ENCODE data around the gene XIRP2. TPM values are rescaled to one million over a fixed set of nuclear protein-coding genes. Genes with fewer than 3 reads are reported as not detected.
A peak's percentile ranks its signal among the peaks of the same experiment; 100 is the strongest.

The XIRP2 gene
- total RNA-seq, 1 experiment from 2014 or later, result not detected

DNA sequence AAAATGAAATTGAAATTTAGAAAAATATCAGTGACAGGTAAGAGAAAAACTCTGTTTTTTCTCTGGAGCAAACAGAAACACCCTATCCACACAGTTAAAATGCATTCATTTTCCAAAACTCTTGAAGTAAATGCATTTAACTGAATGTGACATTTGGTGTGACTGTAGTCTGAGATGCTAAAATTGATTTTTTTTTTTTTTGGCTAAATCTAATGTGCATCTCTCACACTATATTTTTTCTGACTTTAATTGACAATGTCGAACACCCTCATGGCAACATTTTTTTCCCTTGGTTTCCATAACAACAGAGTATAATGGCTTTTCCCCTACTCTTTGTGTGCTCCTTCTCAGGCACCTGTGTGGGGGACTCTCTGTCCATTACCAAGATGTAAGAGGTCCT is 366.4 kb downstream of the XIRP2 start:
- Mint-ChIP-seq H3K27me3 (ENCODE audit: unreplicated experiment) (no peaks in the 10 kb centered on the region), H3K9me3 (ENCODE audit: low read depth, unreplicated experiment) (no peaks in the 10 kb centered on the region), H3K4me1 (ENCODE audit: low read depth, unreplicated experiment) (peaks cover 7% of the 10 kb centered on the region), H3K4me3 (ENCODE audit: low read depth, unreplicated experiment) (no peak overlapping the region), H3K27ac (ENCODE audit: unreplicated experiment) (no peak overlapping the region), H3K36me3 (ENCODE audit: insufficient read depth, unreplicated experiment) (no peaks in the 10 kb centered on the region)
- CTCF ChIA-PET, result interaction anchor here (0.7 kb wide), 1 partner anchor 158 kb away, joined by 3 read pairs; no protein-coding TSS in a partner anchor
- no peak for DNase-seq
- intact Hi-C loops (cut with micrococcal nuclease; ENCODE audit: unreplicated experiment), result no loop called here
- TF ChIP-seq, protein P1, sequence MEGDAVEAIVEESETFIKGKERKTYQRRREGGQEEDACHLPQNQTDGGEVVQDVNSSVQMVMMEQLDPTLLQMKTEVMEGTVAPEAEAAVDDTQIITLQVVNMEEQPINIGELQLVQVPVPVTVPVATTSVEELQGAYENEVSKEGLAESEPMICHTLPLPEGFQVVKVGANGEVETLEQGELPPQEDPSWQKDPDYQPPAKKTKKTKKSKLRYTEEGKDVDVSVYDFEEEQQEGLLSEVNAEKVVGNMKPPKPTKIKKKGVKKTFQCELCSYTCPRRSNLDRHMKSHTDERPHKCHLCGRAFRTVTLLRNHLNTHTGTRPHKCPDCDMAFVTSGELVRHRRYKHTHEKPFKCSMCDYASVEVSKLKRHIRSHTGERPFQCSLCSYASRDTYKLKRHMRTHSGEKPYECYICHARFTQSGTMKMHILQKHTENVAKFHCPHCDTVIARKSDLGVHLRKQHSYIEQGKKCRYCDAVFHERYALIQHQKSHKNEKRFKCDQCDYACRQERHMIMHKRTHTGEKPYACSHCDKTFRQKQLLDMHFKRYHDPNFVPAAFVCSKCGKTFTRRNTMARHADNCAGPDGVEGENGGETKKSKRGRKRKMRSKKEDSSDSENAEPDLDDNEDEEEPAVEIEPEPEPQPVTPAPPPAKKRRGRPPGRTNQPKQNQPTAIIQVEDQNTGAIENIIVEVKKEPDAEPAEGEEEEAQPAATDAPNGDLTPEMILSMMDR (IDR thresholded peaks at IDR 0.05; ENCODE audit: unreplicated experiment), result no peak
- BruUV-seq (replicated peaks), result no TSS peak

DNA sequence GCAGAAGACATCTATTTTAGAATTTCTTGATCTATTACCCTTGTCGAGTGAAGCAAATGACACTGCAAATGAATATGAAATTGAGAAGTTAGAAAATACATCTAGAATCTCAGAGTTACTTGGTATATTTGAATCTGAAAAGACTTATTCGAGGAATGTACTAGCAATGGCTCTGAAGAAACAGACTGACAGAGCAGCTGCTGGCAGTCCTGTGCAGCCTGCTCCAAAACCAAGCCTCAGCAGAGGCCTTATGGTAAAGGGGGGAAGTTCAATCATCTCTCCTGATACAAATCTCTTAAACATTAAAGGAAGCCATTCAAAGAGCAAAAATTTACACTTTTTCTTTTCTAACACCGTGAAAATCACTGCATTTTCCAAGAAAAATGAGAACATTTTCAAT is 370.4 kb downstream of the XIRP2 start:
- H3K4me3 Mint-ChIP-seq (ENCODE audit: low read depth, unreplicated experiment), result no peak overlapping the region
- no peaks in the 10 kb centered on the region for H3K27me3 Mint-ChIP-seq (ENCODE audit: unreplicated experiment)
- no TSS peak for BruUV-seq (replicated peaks)
- no peaks in the 10 kb centered on the region for H3K9me3 Mint-ChIP-seq (ENCODE audit: low read depth, unreplicated experiment)
- DNase-seq, result no peak
- CTCF ChIA-PET, result no interaction called here
- no peaks in the 10 kb centered on the region for H3K36me3 Mint-ChIP-seq (ENCODE audit: insufficient read depth, unreplicated experiment)
- intact Hi-C loops (cut with micrococcal nuclease; ENCODE audit: unreplicated experiment), result no loop called here
- peaks cover 7% of the 10 kb centered on the region for H3K4me1 Mint-ChIP-seq (ENCODE audit: low read depth, unreplicated experiment)
- TF ChIP-seq, protein P1 (IDR thresholded peaks at IDR 0.05; ENCODE audit: unreplicated experiment), result no peak
- H3K27ac Mint-ChIP-seq (ENCODE audit: unreplicated experiment), result no peak overlapping the region

DNA sequence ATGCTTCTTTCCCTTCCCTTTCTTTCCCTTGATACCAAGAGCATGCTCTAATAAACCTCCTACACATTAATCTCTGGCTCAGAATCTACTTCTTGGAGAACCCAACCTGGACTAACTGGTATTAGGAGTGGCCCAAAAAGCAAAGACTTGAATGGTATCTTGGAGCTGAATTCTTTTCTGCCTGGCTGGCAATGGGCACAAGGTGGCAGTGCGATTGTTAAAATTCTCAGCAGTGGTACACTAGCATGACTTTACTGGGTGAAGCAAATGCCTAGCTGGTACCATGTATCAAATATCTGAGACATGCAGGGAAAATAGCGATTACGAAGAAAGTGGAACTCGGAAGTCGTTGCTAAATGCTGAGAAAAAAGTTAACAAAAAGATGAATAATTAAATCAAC is 376.1 kb downstream of the XIRP2 start:
- H3K9me3 Mint-ChIP-seq (ENCODE audit: low read depth, unreplicated experiment), result peaks cover 4% of the 10 kb centered on the region
- BruUV-seq (replicated peaks), result no TSS peak
- CTCF ChIA-PET, result interaction anchor here (0.6 to 2.2 kb wide), 6 partner anchors 12 to 854 kb away, joined by 3 to 8 read pairs (median 3); no protein-coding TSS in a partner anchor
- intact Hi-C loops (cut with micrococcal nuclease; ENCODE audit: unreplicated experiment), result loop anchor here (10.0 kb wide), 2 partner anchors 280 to 850 kb away; no protein-coding TSS in a partner anchor
- TF ChIP-seq, protein P1 (IDR thresholded peaks at IDR 0.05; ENCODE audit: unreplicated experiment), result peak; percentile 27
- H3K4me1 Mint-ChIP-seq (ENCODE audit: low read depth, unreplicated experiment), result no peaks in the 10 kb centered on the region
- H3K4me3 Mint-ChIP-seq (ENCODE audit: low read depth, unreplicated experiment), result no peak overlapping the region
- no peaks in the 10 kb centered on the region for H3K36me3 Mint-ChIP-seq (ENCODE audit: insufficient read depth, unreplicated experiment)
- DNase-seq, result peak; percentile 43
- H3K27me3 Mint-ChIP-seq (ENCODE audit: unreplicated experiment), result no peaks in the 10 kb centered on the region
- no peak overlapping the region for H3K27ac Mint-ChIP-seq (ENCODE audit: unreplicated experiment)

DNA sequence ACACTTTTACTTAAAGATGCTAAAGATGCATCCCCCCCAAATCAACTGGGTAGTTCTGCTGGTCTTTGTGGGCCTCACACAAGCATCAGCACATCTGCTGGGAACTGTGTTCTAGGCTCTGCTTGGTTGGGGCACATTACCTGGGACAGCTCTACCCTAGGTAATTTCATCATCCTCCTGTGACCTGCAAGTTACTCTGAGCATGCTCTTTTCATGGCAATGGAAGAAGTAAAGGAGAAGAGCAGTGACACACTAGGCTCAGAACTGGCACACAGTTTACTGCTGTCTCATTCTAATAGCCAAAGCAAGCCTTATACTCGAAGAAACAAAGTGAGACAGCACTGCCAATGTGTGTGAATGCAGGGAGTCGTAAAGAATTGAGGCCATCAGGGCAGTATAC is 376.7 kb downstream of the XIRP2 start:
- no TSS peak for BruUV-seq (replicated peaks)
- intact Hi-C loops (cut with micrococcal nuclease; ENCODE audit: unreplicated experiment), result loop anchor here (10.0 kb wide), 2 partner anchors 280 to 850 kb away; no protein-coding TSS in a partner anchor
- CTCF ChIA-PET, result interaction anchor here (0.6 to 2.2 kb wide), 5 partner anchors 12 to 854 kb away, joined by 3 to 8 read pairs (median 3); no protein-coding TSS in a partner anchor
- Mint-ChIP-seq H3K27me3 (ENCODE audit: unreplicated experiment) (no peaks in the 10 kb centered on the region), H3K27ac (ENCODE audit: unreplicated experiment) (no peak overlapping the region), H3K36me3 (ENCODE audit: insufficient read depth, unreplicated experiment) (no peaks in the 10 kb centered on the region), H3K4me1 (ENCODE audit: low read depth, unreplicated experiment) (no peaks in the 10 kb centered on the region), H3K9me3 (ENCODE audit: low read depth, unreplicated experiment) (peaks cover 7% of the 10 kb centered on the region), H3K4me3 (ENCODE audit: low read depth, unreplicated experiment) (no peak overlapping the region)
- TF ChIP-seq, protein P1 (IDR thresholded peaks at IDR 0.05; ENCODE audit: unreplicated experiment), result no peak
- no peak for DNase-seq

All from Calu3 (cell line).